Peyer's patch (tissue), 4 donors: Measurements from ENCODE around the gene DDX41.

Source experiments
- POLR2A ChIP-seq, 2 donors: fragments of 450-650 bp; IDR thresholded peaks; one replicate each; pipeline ENCODE4 v1.5.1; 2017; ENCODE audit warnings: antibody characterized with exemption in 2 of 2, mild to moderate bottlenecking in 2 of 2, moderate library complexity in 2 of 2
- TF ChIP-seq, protein P1 (sequence below), 6 experiments: fragments of 450-650 bp in 4 of 6; fragments of 200-600 bp in 2 of 6; sonication (generic) in 1 of 6; IDR thresholded peaks; one replicate each; pipeline ENCODE4 v1.5.1; 2017 to 2019; ENCODE audit warnings: antibody characterized with exemption in 6 of 6, mild to moderate bottlenecking in 3 of 6, moderate library complexity in 1 of 6

- TF ChIP-seq, protein P1, sequence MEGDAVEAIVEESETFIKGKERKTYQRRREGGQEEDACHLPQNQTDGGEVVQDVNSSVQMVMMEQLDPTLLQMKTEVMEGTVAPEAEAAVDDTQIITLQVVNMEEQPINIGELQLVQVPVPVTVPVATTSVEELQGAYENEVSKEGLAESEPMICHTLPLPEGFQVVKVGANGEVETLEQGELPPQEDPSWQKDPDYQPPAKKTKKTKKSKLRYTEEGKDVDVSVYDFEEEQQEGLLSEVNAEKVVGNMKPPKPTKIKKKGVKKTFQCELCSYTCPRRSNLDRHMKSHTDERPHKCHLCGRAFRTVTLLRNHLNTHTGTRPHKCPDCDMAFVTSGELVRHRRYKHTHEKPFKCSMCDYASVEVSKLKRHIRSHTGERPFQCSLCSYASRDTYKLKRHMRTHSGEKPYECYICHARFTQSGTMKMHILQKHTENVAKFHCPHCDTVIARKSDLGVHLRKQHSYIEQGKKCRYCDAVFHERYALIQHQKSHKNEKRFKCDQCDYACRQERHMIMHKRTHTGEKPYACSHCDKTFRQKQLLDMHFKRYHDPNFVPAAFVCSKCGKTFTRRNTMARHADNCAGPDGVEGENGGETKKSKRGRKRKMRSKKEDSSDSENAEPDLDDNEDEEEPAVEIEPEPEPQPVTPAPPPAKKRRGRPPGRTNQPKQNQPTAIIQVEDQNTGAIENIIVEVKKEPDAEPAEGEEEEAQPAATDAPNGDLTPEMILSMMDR (IDR thresholded peaks at IDR 0.05): no peak
- no peak for TF ChIP-seq POLR2A (IDR thresholded peaks at IDR 0.05)
Observed at GRCh38 chr5:177499842-177500241, 16.9 kb downstream of the DDX41 start.
